GM19023 (cell line): ENCODE results near the gene CREG2.

Experiments
- ATAC-seq: cut with Tn5 transposase; IDR thresholded peaks from one replicate; pipeline ENCODE4 v1.9.1; 2021; ENCODE audit warnings: mild to moderate bottlenecking, moderate library complexity; ENCODE audit not compliant: unreplicated experiment

Gene CREG2

DNA sequence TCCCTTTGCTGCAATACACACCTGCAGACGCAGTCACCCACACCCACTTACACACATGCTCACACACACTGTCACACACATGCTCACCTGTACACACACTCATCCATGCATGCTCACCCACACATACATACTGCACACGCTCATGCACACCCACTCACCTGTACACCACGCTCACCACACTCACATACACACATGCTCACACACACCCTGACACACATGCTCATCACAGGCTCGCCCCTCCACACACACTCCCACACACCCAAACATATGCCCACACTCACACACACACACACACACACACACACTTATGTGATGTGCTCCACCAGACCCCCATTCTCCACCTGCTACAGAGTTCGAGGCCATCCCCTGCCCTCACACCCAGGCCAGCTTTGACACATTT, 22.8 kb upstream of the CREG2 start:
- no peak for ATAC-seq

DNA sequence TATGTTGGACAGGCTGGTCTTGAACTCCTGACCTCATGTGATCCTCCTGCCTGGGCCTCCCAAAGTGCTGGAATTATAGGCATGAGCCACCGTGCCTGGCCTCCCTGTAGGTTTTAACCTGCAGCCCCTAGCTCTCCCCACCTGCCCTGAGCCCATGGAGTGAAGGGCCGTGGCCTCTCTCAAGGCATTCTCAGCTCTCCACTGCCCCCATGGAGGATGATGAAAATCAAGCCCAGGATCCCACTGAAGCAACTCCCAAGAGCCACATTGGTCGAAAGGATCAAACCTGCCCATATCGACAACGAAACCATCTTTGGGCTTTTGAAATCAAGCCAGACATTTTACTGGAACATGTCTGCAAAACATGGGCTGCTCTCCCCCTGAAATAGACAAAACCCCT, 22.4 kb upstream of the CREG2 start:
- ATAC-seq, result no peak

DNA sequence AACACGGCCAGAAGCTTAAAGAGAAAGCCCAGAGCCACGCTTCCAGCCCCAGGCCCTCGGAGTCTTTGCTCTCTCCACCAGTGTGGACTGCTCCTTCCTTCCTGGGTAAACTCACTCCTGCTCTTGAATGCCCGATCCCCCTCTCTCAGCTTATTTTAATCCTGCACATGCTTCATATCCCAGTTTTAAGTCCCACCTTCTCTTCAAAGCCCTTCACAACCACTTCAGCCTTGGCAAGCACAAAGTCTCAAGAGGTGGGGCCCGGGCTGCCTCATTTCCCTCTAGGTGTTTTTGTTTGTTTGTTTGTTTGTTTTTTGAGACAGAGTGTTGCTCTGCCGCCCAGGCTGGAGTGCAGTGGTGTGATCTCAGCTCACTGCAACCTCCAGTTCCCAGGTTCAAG, 21.6 kb upstream of the CREG2 start:
- ATAC-seq, result no peak

DNA sequence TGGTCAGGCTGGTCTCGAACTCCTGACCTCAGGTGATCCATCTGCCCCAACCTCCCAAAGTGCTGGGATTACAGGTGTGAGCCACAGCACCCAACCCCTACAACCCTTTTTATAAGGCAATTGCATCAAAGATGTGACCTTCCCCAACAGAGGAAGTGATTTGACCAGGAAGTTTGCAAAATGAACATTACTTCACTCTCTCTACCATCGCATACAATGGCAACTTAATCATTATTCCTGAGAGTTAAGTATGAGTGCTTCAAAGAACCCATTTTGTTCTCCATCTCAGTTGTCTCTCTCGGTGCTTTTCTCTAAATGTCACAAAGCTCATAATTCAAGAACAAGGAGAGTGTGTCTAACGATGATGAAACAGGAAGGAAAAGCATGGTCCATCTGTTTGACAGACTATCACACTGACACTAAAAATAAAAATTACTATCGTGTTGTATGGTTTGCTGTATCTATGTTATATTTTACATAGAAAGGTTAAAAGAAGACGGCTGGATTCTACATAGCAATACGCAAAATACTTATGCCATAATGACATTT, 18.1 kb upstream of the CREG2 start:
- ATAC-seq, result no peak

DNA sequence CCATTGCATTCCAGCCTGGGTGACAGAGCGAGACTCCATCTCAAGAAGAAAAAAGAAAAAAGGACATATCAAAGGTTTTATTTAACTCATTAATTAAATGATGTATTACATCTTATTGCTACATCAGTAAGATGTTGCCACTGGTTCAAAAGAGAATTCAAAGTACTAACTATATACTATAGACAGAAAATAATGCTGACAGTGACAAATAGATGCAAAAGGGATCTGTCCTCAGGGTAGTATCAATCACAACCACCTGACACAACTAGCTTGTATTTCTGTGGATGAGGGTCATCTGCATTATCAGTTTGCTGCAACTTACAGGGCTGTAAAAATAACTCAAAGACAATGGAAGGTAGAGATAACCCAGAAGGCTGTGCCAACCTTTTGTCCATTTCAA, 16.4 kb upstream of the CREG2 start:
- ATAC-seq, result no peak

DNA sequence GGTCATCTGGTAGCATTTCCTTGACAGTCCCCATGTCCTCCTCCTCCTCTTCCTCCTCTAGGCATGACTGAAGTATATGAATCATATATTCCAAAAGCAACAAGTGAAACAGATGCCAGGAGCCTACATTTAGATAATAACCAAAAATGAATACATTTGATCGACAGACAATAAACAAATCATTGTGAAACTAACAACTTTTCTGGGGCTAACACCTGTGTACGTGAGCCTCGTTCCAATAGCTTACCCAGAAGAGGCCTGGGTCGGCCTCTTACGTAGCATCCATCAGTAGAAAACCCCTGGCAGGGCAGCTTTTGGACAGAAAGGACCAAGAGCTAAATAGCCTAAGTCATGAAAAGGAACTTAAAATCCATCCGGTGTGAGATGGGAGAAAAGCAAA, 15.3 kb upstream of the CREG2 start:
- no peak for ATAC-seq

DNA sequence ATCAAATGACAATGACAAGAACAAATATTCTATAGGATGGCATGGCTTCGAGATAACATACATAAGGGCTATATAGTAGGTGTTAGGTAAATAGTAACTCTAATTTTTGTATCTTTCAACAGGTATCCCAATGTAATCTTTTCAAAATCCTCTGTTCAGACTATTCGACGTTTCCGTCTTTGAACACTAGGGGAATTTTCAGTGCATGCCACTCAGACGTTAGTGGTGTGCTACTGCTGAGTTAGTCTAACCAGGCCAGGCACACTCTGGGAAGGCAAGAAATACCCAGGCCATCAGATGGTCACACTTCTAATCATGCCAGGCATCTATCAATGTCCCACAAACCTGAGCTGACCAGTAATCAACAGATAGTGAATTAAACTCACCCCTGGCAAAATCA, 14.6 kb upstream of the CREG2 start:
- ATAC-seq, result no peak

- no peak for ATAC-seq
Observed at GRCh38 chr2:101401326-101401665, 14.0 kb upstream of the CREG2 start.

- ATAC-seq, result no peak
Observed at GRCh38 chr2:101400506-101401325, 13.4 kb upstream of the CREG2 start.

GRCh38 chr2:101400048-101400447, 12.7 kb upstream of the CREG2 start:
- no peak for ATAC-seq

- ATAC-seq, result no peak
Observed at GRCh38 chr2:101399021-101399799, 11.9 kb upstream of the CREG2 start.

- no peak for ATAC-seq
Observed at GRCh38 chr2:101398116-101398821, 11.0 kb upstream of the CREG2 start.

DNA sequence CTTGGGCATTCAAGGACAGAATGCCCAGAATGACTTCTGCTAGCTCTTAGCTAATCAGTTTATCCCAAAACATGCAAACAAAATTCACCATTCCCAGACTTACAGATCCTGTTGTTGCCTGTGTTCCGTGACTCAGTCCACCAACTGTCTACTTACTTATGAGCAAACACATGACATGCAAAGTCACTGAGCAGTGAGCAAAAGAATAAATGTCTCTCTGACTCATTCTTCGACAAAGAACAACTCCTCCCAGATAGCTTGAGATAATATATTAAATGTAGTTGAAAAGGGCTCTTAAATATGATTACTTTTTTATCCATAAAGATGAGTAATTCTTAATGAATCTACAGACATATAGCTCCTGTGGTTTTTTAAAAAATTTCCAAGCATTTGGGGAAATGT, 9.0 kb upstream of the CREG2 start:
- ATAC-seq, result no peak

GRCh38 chr2:101395545-101396315, 8.4 kb upstream of the CREG2 start:
- no peak for ATAC-seq

- ATAC-seq, result no peak
Observed at GRCh38 chr2:101388232-101388631, 929 bp upstream of the CREG2 start.

DNA sequence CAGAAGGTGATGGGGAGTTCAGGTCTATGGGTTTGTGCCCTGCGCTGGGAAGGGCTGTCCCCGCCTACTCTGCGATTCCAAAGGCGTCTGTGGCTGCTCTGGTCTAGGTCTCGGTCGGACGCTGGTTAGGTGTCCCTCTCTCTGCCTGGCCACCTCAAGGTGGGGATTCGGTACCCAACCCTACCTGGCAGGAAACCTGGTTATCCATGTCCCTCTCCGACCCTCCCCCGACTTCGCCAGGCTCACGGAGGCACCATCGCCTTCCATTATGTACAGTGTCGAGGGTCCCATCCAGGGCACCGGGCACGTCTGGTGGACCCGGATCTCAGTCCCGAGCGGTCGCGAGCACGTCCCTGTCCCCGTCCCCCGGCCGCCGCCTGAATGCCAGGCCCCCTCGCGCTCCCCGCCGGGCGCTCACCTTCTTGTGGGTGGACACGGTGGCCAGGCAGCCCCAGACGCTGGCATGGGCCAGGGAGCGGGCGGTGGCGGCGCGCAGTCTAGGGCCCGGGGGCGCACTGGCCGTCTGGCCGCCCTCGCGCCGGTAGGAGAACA, 628 bp downstream of the CREG2 start:
- ATAC-seq, result no peak

DNA sequence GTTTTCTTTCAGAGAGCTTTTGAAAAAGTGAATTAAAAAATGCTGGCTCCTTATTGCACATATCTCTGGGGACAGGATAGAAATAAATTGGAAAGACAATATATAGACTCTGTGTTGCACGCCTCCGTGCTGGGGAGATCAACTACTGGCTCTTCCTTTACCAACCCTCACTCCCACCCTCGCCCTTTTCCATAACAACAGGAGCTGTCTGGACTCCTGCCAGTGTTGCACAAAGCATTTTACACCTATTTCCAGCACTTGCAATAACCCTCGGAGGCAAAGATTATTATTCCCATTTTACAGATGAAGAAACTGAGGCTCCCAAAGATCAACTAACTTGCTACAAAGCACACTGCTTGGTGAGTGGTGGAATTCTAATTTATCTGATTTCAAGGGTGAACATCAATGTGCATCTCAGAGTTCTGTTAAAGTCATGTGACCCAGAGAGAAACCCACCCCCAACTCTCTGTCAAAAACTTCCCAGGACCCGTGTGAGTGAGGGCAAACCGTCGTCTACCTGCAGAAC, 4.2 kb downstream of the CREG2 start:
- ATAC-seq, result no peak

DNA sequence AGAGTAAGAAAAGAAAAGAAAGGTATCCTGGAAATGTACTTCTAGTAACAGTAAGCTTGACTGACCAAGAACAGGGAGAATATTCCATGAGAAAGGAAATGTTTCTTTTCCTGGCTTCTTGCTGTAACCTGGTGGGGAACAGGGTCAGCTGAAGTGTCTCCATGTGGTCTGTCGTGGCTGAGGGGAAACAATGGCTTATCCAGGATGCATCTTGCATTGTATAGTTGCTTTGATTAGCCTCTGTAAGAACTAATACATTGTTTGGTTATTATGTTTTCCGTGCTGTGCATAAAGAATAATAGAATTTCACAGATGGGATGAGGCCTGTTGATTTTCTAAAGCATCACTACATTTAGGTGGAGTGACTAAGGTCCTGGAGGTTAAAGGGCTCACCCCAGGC, 4.9 kb downstream of the CREG2 start:
- no peak for ATAC-seq

DNA sequence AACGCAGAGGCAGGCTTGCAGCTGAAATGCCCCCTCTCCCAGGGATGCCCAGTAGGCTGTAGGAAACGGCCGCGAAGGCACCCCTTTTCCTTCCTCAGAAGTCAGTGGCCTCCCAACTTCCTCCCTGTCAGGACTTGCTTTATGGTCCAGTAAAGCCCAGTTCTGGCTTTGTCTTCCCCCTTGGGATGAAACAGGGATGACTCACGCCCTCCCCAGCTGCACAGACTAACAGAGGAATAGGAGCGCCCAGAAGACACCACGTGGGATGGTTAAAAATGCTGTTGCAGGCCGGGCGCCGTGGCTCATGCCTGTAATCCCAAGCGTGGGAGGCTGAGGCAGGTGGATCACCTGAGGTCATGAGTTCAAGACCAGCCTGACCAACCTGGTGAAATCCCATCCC, 6.9 kb downstream of the CREG2 start:
- no peak for ATAC-seq

DNA sequence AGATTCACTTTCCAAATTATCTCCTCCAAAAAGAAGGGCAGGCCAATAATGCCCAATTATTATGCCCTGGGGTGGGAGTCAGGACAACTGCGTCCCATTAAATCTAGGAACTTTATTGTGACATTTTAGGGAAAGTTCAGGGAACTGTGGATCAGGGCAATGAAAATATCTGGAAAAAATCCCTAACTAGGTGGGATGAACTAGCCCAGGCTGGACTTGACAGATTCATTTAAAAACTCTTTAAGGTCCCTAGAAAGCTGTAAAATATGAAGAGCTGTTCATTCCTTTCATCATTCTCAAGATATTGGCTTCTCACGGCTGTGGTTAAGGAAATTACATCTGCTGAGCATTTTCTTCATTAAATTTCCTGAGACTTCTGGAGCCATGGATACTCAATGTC, 8.2 kb downstream of the CREG2 start:
- ATAC-seq, result no peak
